Measurements from ENCODE around the gene MAN1C1. TPM values are rescaled to one million over a fixed set of nuclear protein-coding genes. Genes with fewer than 3 reads are reported as not detected.

The MAN1C1 gene
- total RNA-seq, 1 experiment from 2014 or later: 1.5 TPM

GRCh38 chr1:25731148-25731547 is 114.6 kb downstream of the MAN1C1 start:
- H3K27me3 ChIP-seq (ENCODE audit: control insufficient read depth, insufficient read depth, low read length): no peaks in the 10 kb centered on the region
- BruUV-seq (replicated peaks): no TSS peak
- in situ Hi-C loops (cut with HindIII; ENCODE audit: low pct_unique_long_range_greater_than_20kb, low sequenced_read_pairs): no loop called here

GRCh38 chr1:25731626-25732370 is 115.2 kb downstream of the MAN1C1 start:
- no peak for TF ChIP-seq POLR2AphosphoS5 (IDR thresholded peaks at IDR 0.05; ENCODE audit: low read depth, low read length)
- TF ChIP-seq REST (IDR thresholded peaks at IDR 0.05; ENCODE audit: insufficient read depth in 1 of 2, low read depth in 2 of 2, low read length in 1 of 2): no peak
- TF ChIP-seq CTCF (IDR thresholded peaks at IDR 0.05): no peak
- no peak for TF ChIP-seq TCF7L2 (IDR thresholded peaks at IDR 0.05; ENCODE audit: low read depth, low read length)
- no peak for TF ChIP-seq SIN3A (IDR thresholded peaks at IDR 0.05; ENCODE audit: borderline replicate concordance, insufficient read depth, low read depth, low read length)
- POLR2A ChIA-PET: no interaction called here
- in situ Hi-C loops (cut with HindIII; ENCODE audit: low pct_unique_long_range_greater_than_20kb, low sequenced_read_pairs): no loop called here
- H3K27me3 ChIP-seq (ENCODE audit: control insufficient read depth, insufficient read depth, low read length): no peaks in the 10 kb centered on the region
- H3K9me3 ChIP-seq (ENCODE audit: control insufficient read depth, insufficient read depth, low read depth, low read length): no peaks in the 10 kb centered on the region
- BruUV-seq (replicated peaks): no TSS peak
- no peaks in the 10 kb centered on the region for H3K4me1 ChIP-seq (ENCODE audit: control insufficient read depth, insufficient read depth, low read length)
- DNase-seq (ENCODE audit: low read depth, low spot score) (no peak), ATAC-seq (no peak)
- CTCF ChIA-PET: no interaction called here
- no peak overlapping the region for H3K4me3 ChIP-seq (ENCODE audit: low read depth in 2 of 2, low read length in 2 of 2)
- intact Hi-C loops (cut with micrococcal nuclease; ENCODE audit: unreplicated experiment): no loop called here
- H3K36me3 ChIP-seq (ENCODE audit: control insufficient read depth, insufficient read depth, low read length): no peaks in the 10 kb centered on the region
- H3K27ac ChIP-seq (ENCODE audit: low read length): no peak overlapping the region

More at GRCh38 chr1:25731148-25731547, 114.6 kb downstream of the MAN1C1 start:
- TF ChIP-seq CTCF (IDR thresholded peaks at IDR 0.05): no peak
- TF ChIP-seq SIN3A (IDR thresholded peaks at IDR 0.05; ENCODE audit: borderline replicate concordance, insufficient read depth, low read depth, low read length): no peak
- TF ChIP-seq REST (IDR thresholded peaks at IDR 0.05; ENCODE audit: insufficient read depth in 1 of 2, low read depth in 2 of 2, low read length in 1 of 2): no peak
- TF ChIP-seq TCF7L2 (IDR thresholded peaks at IDR 0.05; ENCODE audit: low read depth, low read length): no peak
- no peak for TF ChIP-seq POLR2AphosphoS5 (IDR thresholded peaks at IDR 0.05; ENCODE audit: low read depth, low read length)
- Histone ChIP-seq H3K27ac (ENCODE audit: low read length) (no peak overlapping the region), H3K36me3 (ENCODE audit: control insufficient read depth, insufficient read depth, low read length) (no peaks in the 10 kb centered on the region), H3K4me1 (ENCODE audit: control insufficient read depth, insufficient read depth, low read length) (no peaks in the 10 kb centered on the region), H3K9me3 (ENCODE audit: control insufficient read depth, insufficient read depth, low read depth, low read length) (no peaks in the 10 kb centered on the region), H3K4me3 (ENCODE audit: low read depth in 2 of 2, low read length in 2 of 2) (no peak overlapping the region)
- intact Hi-C loops (cut with micrococcal nuclease; ENCODE audit: unreplicated experiment): no loop called here
- POLR2A ChIA-PET: no interaction called here
- CTCF ChIA-PET: no interaction called here
- DNase-seq (ENCODE audit: low read depth, low spot score) (no peak), ATAC-seq (no peak)
